GM06990 (cell line): Measurements from ENCODE around the gene KIF13A.
A peak's percentile ranks its signal among the peaks of the same experiment; 100 is the strongest.

ENCODE experiments used
- DNase-seq: peaks from one replicate; pipeline ENCODE4 v3.0.0-alpha.2; 2011; ENCODE audit not compliant: insufficient read length; ENCODE audit errors: extremely low read depth
- H3K27me3 ChIP-seq: replicated peaks from 2 replicates; pipeline ENCODE4 v1.6.0; 2011; ENCODE audit warnings: low read length; ENCODE audit not compliant: control insufficient read depth, insufficient read depth
- H3K36me3 ChIP-seq: 2 replicates; pipeline ENCODE4 v1.5.1; 2011; ENCODE audit warnings: low read length; ENCODE audit not compliant: control insufficient read depth, insufficient read depth
- H3K4me3 ChIP-seq: replicated peaks from 2 replicates; pipeline ENCODE4 v1.5.1; 2011; ENCODE audit warnings: low read depth, mild to moderate bottlenecking, control low read depth, low read length
- TF ChIP-seq, protein P1 (sequence below): IDR thresholded peaks from 2 replicates; pipeline ENCODE4 v1.5.1; 2011; ENCODE audit warnings: low read length, control low read depth, mild to moderate bottlenecking, inconsistent platforms; ENCODE audit not compliant: insufficient read depth, poor library complexity, severe bottlenecking

Gene KIF13A

DNA sequence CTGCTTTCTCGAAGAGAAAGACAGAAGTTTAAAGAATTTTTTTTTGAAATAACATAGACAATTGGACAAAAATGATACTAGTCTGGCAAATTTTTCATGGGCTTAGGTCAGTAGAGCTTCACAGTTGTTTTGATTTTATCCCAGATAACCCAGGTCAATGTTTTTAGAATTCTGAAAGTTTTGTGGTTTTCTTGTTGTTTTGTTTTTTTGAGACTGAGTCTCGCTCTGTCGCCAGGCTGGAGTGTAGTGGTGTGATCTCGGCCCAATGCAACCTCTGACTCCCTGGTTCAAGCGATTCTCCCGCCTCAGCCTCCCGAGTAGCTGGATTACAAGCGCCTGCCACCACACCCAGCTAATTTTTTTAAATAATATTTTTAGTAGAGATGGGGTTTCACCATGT lies 22.8 kb downstream of the KIF13A start:
- Histone ChIP-seq H3K4me3 (no peak overlapping the region), H3K27me3 (no peaks in the 10 kb centered on the region), H3K36me3 (no peaks in the 10 kb centered on the region)
- TF ChIP-seq, protein P1, sequence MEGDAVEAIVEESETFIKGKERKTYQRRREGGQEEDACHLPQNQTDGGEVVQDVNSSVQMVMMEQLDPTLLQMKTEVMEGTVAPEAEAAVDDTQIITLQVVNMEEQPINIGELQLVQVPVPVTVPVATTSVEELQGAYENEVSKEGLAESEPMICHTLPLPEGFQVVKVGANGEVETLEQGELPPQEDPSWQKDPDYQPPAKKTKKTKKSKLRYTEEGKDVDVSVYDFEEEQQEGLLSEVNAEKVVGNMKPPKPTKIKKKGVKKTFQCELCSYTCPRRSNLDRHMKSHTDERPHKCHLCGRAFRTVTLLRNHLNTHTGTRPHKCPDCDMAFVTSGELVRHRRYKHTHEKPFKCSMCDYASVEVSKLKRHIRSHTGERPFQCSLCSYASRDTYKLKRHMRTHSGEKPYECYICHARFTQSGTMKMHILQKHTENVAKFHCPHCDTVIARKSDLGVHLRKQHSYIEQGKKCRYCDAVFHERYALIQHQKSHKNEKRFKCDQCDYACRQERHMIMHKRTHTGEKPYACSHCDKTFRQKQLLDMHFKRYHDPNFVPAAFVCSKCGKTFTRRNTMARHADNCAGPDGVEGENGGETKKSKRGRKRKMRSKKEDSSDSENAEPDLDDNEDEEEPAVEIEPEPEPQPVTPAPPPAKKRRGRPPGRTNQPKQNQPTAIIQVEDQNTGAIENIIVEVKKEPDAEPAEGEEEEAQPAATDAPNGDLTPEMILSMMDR: no peak
- DNase-seq: no peak

DNA sequence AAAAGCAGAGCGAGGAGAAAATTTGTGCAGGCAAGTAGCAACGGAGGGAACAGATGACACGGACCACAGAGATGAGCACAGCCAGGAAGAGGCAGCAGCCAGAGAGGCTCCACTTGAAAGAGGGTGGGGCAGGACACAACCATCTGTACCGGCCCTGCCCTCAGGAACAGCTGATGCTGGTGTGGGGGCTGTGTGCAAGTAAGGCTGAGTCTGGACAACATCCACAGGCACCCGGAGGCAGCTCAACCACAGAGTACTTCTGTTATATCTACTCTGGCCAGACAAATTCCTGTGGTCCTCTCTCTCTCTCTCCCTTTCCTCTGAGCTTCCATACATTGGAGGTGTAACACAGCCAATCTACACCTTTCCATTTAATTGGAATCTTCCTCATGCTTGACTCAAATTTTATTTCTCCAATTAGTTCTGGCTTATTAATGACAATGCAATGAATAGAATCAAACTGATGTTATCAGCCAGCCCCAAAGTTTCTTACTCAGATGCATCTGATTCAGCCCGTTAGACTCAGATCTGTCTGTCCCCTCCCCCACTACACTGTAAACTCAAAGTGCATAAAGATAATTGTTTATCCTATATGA lies 24.9 kb downstream of the KIF13A start:
- TF ChIP-seq, protein P1: no peak
- peak; percentile 21 for DNase-seq

DNA sequence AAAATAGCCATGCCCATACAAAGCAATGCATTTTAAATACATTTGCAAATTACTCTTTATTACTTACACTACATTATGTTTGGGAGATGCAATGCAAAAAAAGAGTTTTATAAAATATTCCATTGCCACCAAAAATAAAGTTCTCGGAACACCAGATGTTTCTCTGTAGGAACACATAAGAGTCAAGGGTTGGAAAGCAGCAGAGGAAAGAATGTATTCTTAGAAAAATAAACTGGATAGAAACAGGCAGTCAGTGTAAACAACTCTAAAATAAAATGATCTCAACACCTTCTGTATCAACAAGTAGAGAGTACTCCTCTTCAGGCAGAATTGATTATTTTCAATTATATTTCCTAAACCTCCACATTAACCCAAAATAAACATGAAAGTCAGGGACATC lies 28.1 kb downstream of the KIF13A start:
- Histone ChIP-seq H3K4me3 (no peak overlapping the region), H3K27me3 (no peaks in the 10 kb centered on the region), H3K36me3 (no peaks in the 10 kb centered on the region)
- TF ChIP-seq, protein P1: no peak
- no peak for DNase-seq

More for the DNA sequence above, 24.9 kb downstream of the KIF13A start:
- Histone ChIP-seq H3K36me3 (no peaks in the 10 kb centered on the region), H3K27me3 (no peaks in the 10 kb centered on the region), H3K4me3 (no peak overlapping the region)

DNA sequence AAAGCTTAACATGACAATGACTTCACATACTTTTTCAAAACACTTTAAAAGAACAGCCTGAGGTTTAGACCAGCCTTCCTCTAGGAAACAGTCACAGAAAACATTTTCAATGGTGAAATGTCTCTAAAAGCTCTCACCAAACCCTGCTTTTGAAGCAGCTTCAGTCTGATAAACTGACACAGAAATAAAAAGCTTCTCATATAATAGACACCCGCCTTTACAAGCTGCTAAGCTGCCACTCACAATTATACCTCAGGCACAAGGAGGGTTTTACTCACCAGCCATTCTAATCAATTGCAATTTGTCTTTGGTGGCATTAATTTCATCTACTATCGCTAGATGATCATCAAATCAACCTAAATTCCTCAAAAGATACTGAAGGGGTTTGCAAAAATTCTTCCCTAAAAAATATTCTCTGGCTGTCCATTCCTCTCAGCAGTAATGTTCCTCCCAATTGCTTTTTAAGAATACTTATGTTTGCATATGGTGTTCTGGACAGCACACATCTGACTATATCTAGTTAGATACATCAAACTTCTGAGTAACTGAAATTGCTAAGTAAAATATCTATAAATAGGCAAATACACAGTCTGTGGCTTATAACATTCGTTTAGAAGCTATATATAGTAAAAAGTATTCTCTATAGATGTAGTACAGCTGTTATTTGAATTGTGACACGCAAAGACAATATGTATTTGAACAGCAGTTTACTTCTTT lies 29.4 kb downstream of the KIF13A start:
- H3K36me3 ChIP-seq: no peaks in the 10 kb centered on the region
- no peak for DNase-seq
- TF ChIP-seq, protein P1: no peak
- H3K4me3 ChIP-seq: no peak overlapping the region
- no peaks in the 10 kb centered on the region for H3K27me3 ChIP-seq

DNA sequence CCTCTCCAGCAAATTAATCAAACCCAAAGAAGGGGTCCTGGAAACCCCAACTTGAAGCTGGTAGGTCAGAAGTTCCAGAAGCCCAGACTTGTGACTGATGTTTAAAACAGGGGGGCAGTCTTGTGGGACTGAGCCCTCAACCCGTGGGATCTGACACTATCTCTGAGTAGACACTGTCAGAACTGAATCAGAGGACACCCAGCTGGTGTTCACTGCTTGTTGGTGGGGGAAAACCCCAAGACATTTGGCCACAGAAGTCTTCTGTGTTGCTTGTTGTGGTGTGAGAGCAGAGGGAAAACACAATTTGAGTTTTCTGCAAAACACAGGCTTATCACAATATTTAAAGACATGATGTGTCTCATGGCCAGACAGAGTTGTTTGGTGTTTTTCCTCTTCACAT lies 29.9 kb downstream of the KIF13A start:
- Histone ChIP-seq H3K36me3 (no peaks in the 10 kb centered on the region), H3K27me3 (no peaks in the 10 kb centered on the region), H3K4me3 (no peak overlapping the region)
- no peak for DNase-seq
- TF ChIP-seq, protein P1: no peak

DNA sequence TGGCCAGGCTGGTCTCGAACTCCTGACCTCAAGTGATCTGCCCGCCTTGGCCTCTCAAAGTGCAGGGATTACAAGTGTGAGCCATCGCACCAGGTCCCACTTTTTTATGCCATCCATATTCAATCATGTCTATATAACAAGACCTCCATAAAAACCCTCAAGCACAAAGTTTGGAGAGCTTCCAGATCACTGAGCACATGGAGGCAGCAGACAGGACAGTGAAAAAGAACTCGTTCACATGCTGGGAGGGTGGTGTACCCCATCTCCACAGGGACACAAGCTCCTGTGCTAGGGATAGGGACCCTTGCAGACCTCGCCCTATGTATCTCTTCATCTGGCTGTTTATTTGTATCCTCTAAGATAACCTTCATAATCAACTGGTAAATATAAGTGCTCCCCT lies 30.3 kb downstream of the KIF13A start:
- Histone ChIP-seq H3K4me3 (no peak overlapping the region), H3K36me3 (no peaks in the 10 kb centered on the region), H3K27me3 (no peaks in the 10 kb centered on the region)
- TF ChIP-seq, protein P1: no peak
- no peak for DNase-seq
